GM19324 (cell line): ENCODE results near the gene CHST8.

Experiments used
- ATAC-seq: cut with Tn5 transposase; IDR thresholded peaks from one replicate; pipeline ENCODE4 v1.9.1; 2021; ENCODE audit warnings: mild to moderate bottlenecking, moderate library complexity; ENCODE audit not compliant: unreplicated experiment, low FRiP score

Gene CHST8

DNA sequence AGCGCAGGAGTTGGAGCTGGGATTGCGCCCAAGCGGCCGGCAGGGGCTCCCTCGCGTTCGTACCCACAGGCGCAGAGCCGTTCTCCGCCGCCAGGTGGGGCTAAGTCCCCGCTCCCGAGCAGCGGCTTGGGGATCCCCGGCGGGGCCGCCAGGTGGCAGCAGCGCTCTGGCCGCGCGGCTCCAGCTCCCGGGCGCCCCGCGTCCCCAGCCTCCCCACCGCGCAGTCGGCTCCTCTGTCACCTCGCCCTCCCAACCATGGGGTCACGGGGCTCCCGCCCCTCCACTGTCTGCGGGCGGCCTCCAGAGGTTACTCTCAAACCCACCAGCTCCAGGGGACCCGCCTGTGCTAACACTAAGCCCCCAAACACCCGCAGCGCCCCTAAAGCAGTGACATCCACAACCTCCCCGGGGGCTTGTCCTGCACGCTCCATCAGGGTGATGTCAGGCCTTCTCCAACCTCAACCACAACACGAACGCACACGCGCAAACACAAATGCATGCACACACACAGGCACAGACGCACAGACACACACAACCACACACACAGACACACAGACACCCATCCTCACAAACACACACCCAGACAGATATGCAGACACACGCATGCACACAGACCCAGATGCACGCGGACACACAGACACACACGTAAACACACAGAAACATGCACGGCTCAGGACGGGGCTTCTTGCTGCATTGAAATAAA lies 156.5 kb downstream of the CHST8 start:
- peak; percentile 80 for ATAC-seq

DNA sequence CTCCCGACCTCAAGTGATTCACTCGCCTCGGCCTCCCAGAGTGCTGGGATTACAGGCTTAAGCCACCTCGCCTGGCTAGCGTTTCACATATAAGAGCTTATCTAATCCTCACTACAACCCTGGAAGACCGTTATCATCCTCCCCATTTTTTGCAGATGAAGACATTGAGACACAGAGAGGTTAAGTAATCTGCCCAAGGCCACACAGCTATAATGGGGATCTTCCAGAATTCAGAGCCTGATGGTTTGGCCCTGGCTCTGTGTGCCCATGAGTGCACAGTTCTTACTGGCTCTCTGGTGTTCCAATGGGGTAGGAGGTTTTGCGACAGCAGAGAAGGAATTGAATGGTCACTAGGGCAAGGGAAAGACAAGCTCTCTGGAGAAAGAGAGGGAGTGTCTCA lies 158.1 kb downstream of the CHST8 start:
- ATAC-seq, result no peak

DNA sequence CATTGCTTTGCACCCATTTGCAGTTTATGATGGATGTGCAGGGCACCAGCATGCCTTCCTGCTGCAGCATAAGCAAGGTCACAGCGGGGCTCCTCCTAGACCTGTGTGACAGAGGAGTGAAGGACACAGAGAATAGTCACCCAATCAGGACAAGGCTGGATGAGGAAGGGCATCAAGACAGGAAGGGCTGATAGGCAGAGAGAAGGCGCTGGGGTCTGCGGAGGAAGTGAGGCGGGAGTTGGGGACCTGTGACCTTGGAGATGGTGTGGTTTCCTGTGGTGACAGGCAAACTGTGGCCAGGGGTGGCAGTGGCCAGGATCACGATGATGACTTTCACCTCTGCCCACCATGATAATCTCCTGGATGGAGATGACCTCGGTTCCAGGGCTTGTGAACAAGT lies 158.5 kb downstream of the CHST8 start:
- ATAC-seq, result no peak

DNA sequence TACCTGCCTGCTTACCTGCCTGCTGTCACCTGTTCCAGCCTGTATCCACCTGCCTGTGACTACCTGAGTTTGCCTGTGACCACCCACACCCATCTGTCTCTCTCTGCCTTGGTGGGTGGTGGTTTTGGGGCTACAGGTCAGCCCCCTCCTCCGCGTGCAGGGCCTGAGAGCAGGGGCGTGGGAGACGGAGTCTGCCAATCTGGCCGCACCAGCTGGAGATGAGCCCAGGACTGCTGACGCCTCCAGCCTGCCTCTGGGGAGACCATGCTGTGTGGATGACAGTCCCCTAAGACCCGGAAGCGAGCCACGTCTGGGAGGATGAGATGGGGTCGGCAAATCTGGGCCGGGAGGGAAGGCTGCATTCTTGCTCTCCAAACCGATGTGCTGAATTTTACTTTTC lies 159.0 kb downstream of the CHST8 start:
- ATAC-seq, result no peak

DNA sequence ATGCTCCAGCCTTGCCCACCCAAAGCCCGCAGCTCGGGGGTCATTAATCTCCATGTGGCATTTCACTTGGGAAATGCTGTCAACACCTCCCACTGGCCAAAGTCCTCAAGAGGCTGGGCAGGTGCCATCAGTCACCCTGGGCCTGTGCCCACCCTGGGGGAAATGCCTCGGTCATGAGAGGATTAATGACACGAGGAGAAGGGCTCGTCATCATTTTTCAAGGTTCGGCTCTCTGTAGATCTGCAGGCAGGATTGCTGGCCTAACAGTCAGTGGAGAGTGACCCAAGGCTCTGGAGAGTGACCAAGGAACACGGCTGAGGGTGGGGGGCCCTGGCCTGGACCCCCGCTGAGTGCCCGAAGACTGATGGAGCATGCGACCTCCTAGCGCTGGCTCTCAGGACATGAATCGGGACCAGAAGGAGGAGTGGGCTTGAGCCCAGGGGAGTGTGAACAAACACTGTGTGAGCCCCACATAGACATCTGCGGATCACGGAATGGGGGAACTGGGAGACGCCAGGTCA lies 159.7 kb downstream of the CHST8 start:
- ATAC-seq, result no peak

DNA sequence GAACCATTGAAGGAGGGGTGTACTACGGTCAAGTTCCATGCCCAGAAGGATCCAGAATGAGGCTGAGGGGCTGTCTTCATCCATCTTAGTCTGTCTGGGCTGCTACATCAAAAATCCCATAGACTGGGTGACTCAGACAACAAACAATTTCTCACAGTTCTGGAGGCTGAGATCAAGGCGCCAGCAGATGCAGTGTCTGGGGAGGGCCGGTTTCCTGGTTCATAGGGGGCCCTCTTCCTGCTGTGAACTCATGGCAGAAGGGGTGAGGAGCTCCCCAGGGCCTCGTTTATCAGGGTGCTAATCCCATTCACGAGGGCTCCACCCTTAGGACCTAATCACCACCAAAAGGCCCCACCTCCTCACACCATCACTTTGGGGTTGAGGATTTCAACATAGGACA lies 160.2 kb downstream of the CHST8 start:
- ATAC-seq, result no peak

DNA sequence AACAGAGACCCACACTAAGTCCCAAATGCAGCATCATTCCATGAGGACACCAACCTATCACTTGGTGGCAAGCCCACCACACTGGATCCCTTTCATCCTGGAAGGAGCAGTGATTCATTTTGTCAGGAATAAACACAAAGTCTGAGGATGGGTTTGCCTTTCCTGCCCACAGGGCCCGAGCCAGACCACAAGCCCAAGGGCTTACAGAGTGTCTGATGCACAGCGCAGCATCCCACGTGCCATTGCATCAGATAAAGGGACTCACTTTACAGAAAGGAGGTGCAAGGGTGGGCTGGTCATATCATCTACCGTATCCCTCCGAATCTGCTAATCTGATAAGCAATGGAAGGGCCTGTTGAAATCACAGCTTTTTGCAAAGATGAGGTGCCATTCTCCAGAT lies 162.7 kb downstream of the CHST8 start:
- no peak for ATAC-seq

DNA sequence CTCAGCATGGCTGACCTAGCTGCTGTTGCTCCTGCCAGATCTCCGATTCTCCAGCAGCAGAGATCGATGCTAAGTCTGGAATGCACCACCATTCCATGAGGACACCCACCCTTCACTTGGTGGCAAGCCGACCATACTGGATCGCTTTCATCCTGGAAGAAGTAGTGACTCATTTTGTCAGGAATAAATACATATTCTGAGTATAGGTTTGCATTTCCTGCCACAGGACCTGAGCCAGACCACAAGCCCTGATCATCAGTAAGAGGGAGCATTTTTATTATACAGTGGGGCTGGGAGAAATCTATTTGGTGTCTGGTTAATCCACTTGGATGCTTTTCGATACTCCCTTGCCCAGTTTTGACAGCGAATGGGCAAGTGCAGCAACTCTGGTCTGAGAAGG lies 164.0 kb downstream of the CHST8 start:
- no peak for ATAC-seq

DNA sequence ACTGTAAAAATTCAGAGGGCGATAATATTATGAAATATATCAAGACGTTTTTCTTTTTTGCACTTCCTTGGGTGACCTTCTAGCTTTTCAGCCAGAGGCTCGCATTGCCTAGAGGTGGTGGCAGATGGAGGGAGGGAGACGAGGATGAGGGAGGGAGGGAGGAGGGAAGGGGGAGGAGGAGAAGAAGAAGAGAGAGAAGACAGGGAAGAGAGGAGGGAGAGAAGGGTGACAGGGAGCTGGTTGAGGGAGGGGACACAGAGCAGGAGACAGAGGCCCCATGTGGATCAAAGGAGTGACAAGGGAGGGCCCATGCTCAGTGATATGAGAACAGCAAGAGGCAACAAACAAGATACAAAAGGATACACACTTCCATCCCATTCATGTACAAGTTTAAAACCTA lies 166.9 kb downstream of the CHST8 start:
- ATAC-seq, result no peak

DNA sequence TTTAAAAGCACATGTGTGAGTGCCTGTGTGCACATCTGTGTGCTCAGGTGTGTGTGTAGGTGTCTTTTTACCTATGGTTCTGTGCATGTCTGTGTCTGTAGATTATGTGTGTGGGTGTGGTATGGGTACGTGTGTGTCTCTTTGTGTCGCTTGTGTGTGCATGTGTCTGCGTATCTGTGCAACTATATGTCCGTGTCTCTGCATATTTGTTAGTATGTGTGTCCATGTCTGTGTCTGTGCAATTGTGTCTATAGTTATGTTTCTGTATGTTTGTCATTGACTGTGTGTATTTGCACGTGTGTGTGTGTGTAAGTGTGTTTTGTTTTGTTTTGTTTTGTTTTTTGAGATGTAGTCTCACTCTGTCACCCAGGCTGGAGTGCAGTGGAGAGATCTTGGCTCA lies 167.6 kb downstream of the CHST8 start:
- no peak for ATAC-seq

DNA sequence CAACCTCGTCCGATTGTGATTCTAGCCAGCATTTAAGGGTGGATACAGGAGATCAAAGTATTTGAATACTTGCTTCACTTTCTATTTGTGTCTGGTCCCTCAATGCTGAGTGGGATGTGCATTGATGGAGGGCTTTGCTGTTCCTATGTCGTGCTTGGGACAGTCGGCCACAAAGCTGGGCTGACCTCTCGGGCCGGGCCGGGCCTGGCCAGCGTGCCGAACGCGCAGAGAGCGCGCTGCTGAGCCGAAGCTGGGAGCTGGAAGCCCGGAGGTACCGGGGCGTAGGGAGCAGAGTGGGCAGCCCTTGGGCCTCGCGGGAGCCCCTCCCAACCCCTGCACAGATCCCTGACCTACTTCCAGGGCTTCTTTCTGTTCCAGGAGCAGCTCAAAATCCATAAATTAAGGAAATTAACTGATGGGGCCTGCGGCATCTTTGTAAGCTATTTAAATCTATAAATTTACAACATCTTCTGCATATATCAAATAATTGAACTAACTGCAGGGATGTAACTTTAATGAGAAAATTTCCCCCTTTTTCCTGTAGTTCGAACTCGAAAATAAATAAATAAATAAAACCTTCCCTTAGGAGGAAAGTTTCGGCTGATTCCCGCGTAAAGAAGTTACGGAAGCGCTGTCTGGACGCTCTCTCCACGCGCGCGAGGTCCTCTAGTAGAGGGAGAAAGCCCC lies 173.1 kb downstream of the CHST8 start:
- no peak for ATAC-seq

DNA sequence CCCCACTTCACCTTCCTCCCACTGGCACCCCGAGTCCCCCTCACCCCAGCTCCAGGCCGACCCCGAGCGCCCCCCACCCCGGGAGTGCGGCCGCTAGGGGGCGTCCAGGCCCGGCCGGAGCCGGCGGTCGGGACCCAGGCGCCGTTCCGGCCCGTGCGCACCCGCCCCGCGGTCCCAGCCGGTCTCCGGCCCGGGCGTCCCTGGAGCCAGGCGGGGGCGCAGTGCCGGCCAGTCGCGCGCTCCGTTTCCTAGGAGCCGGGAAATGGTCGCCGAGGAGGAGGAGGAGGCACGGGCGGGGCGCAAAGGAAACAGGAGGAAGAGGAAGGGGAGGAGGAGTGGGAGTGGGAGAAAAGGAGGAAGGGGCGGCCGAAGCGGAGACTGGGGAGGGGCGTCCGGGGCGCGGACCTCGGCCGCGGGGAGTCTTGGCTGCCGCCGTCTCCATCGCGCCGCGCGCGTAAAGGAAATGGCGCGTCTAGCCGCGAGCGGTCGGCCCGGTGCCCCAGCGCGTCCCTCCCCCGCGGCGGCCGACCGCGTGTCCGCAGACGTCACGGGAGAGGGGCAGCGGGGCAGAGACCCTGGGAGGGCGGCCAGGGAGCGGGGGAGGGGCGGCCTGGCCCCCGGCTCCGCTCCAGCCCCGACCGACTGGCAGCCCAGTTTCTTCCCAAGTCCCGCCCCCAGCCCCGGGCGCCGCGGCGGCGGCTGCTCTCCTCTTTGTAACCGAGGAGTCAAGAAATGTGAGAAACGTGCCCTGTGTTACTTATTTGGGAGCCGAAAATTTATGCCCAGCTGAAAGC lies 173.8 kb downstream of the CHST8 start:
- no peak for ATAC-seq

DNA sequence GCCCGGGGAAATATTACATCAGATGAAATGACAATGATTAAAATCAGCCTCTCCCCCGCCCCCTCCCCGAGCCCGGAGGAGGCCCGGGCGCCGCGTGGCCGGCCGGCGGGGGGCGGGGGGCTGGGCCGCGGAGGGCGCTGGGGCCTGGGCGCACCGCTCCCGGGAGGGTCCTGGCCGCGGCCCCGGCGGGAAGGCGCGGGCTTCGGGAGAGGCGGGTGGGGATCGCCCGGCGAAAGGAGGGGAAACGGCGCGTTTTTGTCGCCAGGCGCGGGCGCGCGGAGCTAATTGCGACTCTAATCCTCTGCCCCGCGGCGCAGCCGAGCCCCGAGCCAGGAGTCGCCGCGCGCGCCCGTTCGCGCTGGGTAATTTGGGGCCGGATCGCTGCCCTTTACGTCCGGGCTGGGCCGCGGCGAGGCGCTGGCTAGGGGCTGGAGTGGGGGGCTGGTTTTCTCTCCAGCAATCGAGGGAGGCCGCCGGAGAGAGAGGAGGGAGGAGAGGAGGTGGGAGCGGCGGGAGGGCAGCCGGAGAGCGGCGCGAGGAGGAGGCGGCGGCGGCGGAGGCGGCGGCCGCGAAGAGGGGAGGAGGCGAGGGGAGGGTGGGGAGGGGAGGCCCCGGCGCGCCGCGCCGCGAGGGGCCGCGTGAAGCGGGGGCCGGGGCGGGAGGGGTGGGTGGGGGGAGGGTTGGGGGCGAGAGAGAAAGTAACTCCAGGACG lies 174.6 kb downstream of the CHST8 start, which contains the start of gene KCTD15:
Gene KCTD15 (plus strand): TSS at position 707 of the 712 bp plus-strand sequence. CDS start 3,585 bp downstream, outside the sequence.
- ATAC-seq, result no peak

DNA sequence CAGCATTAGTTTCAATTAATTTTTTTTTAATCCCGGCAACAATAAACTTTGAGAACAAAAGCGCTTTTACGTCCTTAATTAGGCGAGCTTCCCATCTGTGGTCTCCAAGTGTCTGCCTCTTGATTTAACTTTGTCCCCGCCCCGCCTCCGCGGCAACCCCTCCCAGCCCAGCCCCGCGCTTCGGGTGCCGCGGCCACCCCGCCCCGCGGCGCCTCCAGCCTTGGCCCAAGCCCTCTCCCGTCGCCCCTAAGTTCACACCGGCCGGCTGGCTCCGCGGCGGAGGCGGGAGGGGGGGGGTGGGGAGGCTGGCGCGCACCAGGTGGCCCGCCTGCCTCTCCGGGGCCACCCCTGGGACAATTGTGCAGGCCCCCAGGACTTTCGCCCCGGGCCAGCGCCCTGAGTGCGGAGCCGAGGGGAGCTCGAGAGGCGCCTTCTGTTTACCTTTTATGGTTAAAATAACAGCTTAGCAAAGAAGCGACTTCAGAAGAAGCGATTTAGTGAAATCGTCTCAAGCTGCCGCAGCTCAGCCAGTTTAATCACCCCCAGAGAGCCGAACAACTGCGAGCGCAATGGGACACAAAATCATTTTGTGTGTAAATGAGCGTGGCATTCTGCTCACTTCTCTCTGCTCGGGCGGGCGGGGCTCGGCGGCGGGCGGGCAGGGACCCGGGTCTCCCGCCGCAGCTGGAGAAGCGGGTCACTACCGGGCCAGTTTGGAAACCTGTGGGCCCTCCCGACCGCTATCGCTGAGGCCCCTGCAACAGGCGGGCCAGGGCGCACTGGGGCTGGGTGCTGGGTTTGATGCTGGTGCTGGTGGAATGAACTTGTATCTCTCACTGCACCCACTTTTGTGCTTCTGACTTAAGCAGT lies 176.3 kb downstream of the CHST8 start:
- no peak for ATAC-seq

DNA sequence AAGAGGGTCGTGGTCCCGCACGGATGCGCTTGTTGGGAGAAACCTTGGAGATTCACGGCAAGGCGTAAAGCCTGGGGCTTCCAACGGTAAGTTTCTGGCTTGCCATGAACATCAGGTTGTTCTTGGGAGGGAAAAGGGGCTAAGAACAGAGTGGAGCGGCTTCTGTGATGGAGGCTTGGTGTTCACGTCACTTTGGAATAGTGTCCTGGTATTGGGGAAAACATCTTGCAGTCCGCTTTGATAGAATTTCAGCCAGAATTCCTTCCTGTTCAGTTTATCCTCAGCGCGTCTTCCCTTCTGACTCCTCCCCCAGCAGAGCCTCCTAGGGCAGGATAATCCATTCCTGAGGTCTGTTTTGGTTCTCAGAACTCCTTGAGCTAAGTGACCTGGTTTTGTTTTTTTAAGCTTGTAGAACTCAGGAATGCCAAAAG lies 176.9 kb downstream of the CHST8 start:
- ATAC-seq, result no peak

DNA sequence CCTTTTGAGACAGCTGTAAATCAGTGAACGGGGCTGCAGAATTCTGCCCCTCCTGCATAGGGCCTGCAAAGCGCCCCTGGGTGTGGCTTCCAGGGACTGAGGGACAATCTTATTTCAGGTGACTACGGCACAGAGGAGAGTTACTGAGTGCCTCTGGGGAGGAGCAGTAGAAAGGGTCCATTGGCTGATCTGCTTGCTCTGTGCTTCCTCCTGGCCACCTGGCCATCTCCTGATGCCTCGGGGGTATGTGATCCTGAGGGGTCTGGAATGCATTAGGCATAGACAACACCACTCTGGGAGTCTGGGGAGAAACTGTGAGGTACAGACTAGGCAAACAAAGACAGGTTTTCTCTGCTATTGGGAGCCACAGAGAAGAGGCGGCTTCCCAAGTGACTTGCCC lies 177.7 kb downstream of the CHST8 start:
- ATAC-seq, result no peak

DNA sequence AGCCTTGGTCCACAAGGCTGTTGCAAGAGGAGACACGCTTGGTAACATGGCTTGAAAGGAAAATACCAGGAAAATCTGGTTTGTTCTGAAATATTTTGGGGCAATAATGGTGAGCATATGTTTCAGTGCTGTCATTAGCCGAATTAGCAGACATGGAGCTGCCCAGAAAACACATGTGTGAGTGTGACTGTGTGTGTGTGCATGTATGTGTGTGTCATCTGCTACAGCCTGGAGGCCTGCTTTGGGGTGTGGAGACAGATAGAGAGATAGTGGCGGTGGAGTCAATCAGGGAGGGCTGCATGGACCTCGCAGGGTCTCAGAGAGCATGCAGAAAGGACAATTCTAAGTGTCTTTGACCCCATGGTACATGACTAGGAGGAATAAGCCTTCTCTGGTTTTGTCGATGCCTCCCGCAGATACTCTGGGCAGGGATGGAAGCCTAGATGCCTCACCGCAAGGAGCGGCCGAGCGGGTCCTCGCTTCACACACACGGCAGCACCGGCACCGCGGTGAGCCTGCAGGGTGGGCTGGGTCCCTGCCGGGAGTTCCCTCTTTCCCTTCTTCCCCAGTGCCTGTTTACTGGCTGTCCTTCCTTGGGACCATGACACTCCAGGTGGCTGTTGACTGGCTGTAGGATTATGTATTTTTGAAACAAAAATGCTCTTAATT lies 178.4 kb downstream of the CHST8 start:
- ATAC-seq, result no peak

DNA sequence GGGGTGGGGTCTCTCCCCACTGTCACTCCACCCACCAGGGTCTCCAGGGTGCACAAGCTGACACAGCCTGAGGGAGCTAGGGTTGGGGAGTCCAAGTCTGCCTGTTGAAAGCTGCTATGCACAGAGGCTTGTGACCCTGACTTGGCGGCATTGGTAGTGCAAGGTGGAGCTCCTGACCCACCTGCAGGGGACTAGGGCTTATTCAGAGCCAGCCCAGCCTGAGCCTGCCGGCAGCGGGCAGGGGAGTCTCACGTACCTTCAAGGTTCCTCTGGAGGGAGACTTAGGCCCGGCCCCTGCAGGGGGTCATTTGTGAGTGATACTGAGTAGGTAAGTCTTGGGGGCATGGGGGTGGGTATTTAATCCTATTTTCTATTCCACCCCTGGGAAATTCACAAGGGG lies 179.7 kb downstream of the CHST8 start:
- ATAC-seq, result no peak

DNA sequence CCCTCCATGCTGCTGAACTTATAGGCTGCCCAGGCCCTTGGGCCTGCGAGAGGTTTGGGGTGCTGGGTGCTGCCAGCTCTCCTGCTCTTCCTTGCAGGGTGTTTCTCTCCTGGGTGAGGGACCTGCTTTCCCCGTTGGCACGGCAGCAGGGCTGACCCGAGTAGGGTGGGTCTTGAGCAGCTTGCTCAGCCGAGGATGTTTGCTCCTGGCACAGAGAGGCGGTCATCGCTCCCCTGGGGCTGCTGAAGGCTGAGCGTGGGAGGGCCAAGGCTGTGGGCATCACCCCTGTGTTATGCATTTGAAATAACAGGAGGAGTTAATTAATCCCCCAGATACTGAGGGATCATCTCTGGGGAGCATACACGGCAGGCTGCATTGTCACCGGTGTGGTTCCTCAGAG lies 180.2 kb downstream of the CHST8 start:
- ATAC-seq, result no peak
